Measurements from ENCODE around the gene CA7.

CA7 gene

GRCh38 chr16:66832190-66832589 is 12.0 kb upstream of the CA7 start:
- H3K27me3 ChIP-seq (ENCODE audit: control insufficient read depth, insufficient read depth, low read length) = peaks cover 5% of the 10 kb centered on the region
- H3K4me3 ChIP-seq (ENCODE audit: low read length) = no peak overlapping the region
- H3K4me2 ChIP-seq (ENCODE audit: low read length) = peak overlapping the region; percentile 64
- H3K9me3 ChIP-seq (replicated peaks; ENCODE audit: low read length) = no peaks in the 10 kb centered on the region
- H3K9ac ChIP-seq (ENCODE audit: low read depth, low read length) = no peak overlapping the region
- peaks cover 6% of the 10 kb centered on the region for H3K36me3 ChIP-seq (ENCODE audit: insufficient read depth, low read length)
- peaks cover 22% of the 10 kb centered on the region for H3K4me1 ChIP-seq (ENCODE audit: control insufficient read depth, insufficient read depth, low read length)

GRCh38 chr16:66832661-66833305 is 11.4 kb upstream of the CA7 start:
- Histone ChIP-seq H3K9me3 (replicated peaks; ENCODE audit: low read length) (no peaks in the 10 kb centered on the region), H3K4me2 (ENCODE audit: low read length) (peak overlapping the region; percentile 64), H3K4me1 (ENCODE audit: control insufficient read depth, insufficient read depth, low read length) (peaks cover 22% of the 10 kb centered on the region), H3K27me3 (ENCODE audit: control insufficient read depth, insufficient read depth, low read length) (peaks cover 9% of the 10 kb centered on the region), H3K36me3 (ENCODE audit: insufficient read depth, low read length) (peaks cover 2% of the 10 kb centered on the region), H3K4me3 (ENCODE audit: low read length) (no peak overlapping the region), H3K9ac (ENCODE audit: low read depth, low read length) (no peak overlapping the region)

- peaks cover 17% of the 10 kb centered on the region for H3K27me3 ChIP-seq (ENCODE audit: control insufficient read depth, insufficient read depth, low read length)
- no peaks in the 10 kb centered on the region for H3K9me3 ChIP-seq (replicated peaks; ENCODE audit: low read length)
- H3K9ac ChIP-seq (ENCODE audit: low read depth, low read length) = no peak overlapping the region
- H3K36me3 ChIP-seq (ENCODE audit: insufficient read depth, low read length) = no peaks in the 10 kb centered on the region
- H3K4me2 ChIP-seq (ENCODE audit: low read length) = no peak overlapping the region
- H3K4me1 ChIP-seq (ENCODE audit: control insufficient read depth, insufficient read depth, low read length) = peaks cover 14% of the 10 kb centered on the region
- no peak overlapping the region for H3K4me3 ChIP-seq (ENCODE audit: low read length)
Measured at GRCh38 chr16:66834746-66835145, 9.5 kb upstream of the CA7 start.

DNA sequence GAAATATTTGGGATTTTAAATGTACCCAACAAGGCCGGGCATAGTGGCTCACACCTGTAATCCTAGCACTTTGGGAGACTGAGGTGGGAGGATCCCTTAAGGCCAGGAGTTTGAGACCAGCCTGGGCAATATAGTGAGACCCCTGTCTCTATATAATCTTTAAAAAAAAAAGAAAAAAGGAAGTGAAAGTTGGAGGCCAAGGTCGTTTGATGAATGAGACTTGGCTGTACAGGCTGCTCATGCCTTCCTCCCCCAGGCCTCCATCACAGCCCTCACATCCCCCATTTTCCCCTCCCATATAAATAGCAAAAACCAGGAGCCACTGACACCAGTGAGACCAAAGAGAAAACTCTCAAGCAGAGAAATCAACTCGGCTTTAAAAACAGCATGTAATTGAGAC is 3.3 kb upstream of the CA7 start:
- Histone ChIP-seq H3K36me3 (ENCODE audit: insufficient read depth, low read length) (no peaks in the 10 kb centered on the region), H3K4me1 (ENCODE audit: control insufficient read depth, insufficient read depth, low read length) (peaks cover 20% of the 10 kb centered on the region), H3K27me3 (ENCODE audit: control insufficient read depth, insufficient read depth, low read length) (peaks cover 49% of the 10 kb centered on the region)

DNA sequence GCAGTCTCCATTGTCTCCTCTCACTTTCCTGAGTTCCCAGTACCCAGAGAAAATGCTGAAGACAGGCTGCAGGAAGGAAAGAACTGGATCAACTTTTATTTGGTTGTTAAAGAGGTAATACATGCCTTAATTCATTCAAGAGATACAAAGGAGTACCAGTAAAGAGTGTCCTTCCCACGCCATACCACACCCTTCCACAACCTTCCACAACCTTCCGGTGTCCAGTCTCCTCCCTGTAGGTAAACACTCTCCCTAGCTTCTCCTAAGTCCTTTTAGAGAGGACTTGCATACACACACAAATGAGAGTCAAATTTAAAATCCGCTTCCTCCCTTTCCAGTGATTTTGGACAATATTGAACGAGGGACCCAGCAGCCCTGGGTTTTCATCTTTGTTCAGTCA is 2.8 kb upstream of the CA7 start:
- no peaks in the 10 kb centered on the region for H3K9me3 ChIP-seq (replicated peaks; ENCODE audit: low read length)
- no peak overlapping the region for H3K9ac ChIP-seq (ENCODE audit: low read depth, low read length)
- H3K4me3 ChIP-seq (ENCODE audit: low read length) = no peak overlapping the region
- H3K4me2 ChIP-seq (ENCODE audit: low read length) = no peak overlapping the region
- peaks cover 53% of the 10 kb centered on the region for H3K27me3 ChIP-seq (ENCODE audit: control insufficient read depth, insufficient read depth, low read length)
- H3K36me3 ChIP-seq (ENCODE audit: insufficient read depth, low read length) = no peaks in the 10 kb centered on the region
- peaks cover 20% of the 10 kb centered on the region for H3K4me1 ChIP-seq (ENCODE audit: control insufficient read depth, insufficient read depth, low read length)

More for the DNA sequence above, 3.3 kb upstream of the CA7 start:
- H3K4me2 ChIP-seq (ENCODE audit: low read length) = no peak overlapping the region
- H3K9me3 ChIP-seq (replicated peaks; ENCODE audit: low read length) = no peaks in the 10 kb centered on the region
- no peak overlapping the region for H3K9ac ChIP-seq (ENCODE audit: low read depth, low read length)
- H3K4me3 ChIP-seq (ENCODE audit: low read length) = no peak overlapping the region

DNA sequence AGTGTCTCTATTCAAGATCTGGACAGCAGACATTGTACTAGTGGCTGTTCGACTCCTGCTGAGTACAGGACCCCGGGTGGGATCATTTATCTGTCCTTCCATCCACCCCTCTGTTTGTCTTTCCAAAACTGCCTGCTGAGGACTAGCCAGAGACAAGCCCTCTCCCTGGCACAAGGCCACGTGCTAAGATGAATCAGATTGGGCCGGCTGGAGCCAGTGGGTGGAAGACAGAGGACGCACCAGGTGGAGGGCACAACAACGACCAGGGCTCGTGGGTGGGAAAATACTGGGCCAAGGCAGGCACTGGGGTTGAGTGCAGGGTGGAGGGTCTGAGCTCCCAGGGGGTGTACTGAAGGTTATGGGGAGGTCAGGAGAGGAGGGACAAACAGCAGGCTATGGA is 1.4 kb upstream of the CA7 start:
- peaks cover 63% of the 10 kb centered on the region for H3K27me3 ChIP-seq (ENCODE audit: control insufficient read depth, insufficient read depth, low read length)
- no peaks in the 10 kb centered on the region for H3K36me3 ChIP-seq (ENCODE audit: insufficient read depth, low read length)

GRCh38 chr16:66843191-66843590 is 1.0 kb upstream of the CA7 start:
- Histone ChIP-seq H3K36me3 (ENCODE audit: insufficient read depth, low read length) (no peaks in the 10 kb centered on the region), H3K4me3 (ENCODE audit: low read length) (no peak overlapping the region), H3K9ac (ENCODE audit: low read depth, low read length) (no peak overlapping the region), H3K9me3 (replicated peaks; ENCODE audit: low read length) (no peaks in the 10 kb centered on the region), H3K27me3 (ENCODE audit: control insufficient read depth, insufficient read depth, low read length) (peaks cover 63% of the 10 kb centered on the region), H3K4me2 (ENCODE audit: low read length) (no peak overlapping the region), H3K4me1 (ENCODE audit: control insufficient read depth, insufficient read depth, low read length) (peaks cover 20% of the 10 kb centered on the region)

More for the DNA sequence above, 1.4 kb upstream of the CA7 start:
- Histone ChIP-seq H3K9me3 (replicated peaks; ENCODE audit: low read length) (no peaks in the 10 kb centered on the region), H3K4me2 (ENCODE audit: low read length) (no peak overlapping the region), H3K9ac (ENCODE audit: low read depth, low read length) (no peak overlapping the region), H3K4me3 (ENCODE audit: low read length) (no peak overlapping the region), H3K4me1 (ENCODE audit: control insufficient read depth, insufficient read depth, low read length) (peaks cover 20% of the 10 kb centered on the region)

DNA sequence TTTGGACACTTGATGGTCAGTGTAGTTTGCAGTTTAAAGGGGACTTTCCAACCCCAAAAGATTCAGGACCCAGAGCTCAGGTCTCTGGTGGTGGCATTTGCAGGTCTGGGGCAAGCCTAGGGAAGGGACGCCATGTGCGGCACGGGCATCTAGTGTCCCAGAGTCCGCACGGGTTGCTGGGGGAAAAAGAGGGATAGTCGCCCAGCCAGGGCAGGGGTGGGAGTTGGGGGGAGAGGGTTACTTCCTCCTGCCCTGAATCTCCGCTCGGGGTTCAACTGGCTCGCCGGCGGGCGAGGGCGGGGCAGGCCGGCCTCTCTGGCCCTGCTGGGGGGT is 239 bp upstream of the CA7 start:
- Histone ChIP-seq H3K4me2 (ENCODE audit: low read length) (peak overlapping the region; percentile 79), H3K9me3 (replicated peaks; ENCODE audit: low read length) (no peaks in the 10 kb centered on the region), H3K27me3 (ENCODE audit: control insufficient read depth, insufficient read depth, low read length) (peaks cover 67% of the 10 kb centered on the region), H3K9ac (ENCODE audit: low read depth, low read length) (no peak overlapping the region), H3K36me3 (ENCODE audit: insufficient read depth, low read length) (no peaks in the 10 kb centered on the region), H3K4me3 (ENCODE audit: low read length) (no peak overlapping the region), H3K4me1 (ENCODE audit: control insufficient read depth, insufficient read depth, low read length) (peaks cover 20% of the 10 kb centered on the region)

- no peaks in the 10 kb centered on the region for H3K36me3 ChIP-seq (ENCODE audit: insufficient read depth, low read length)
- peaks cover 65% of the 10 kb centered on the region for H3K27me3 ChIP-seq (ENCODE audit: control insufficient read depth, insufficient read depth, low read length)
- H3K4me1 ChIP-seq (ENCODE audit: control insufficient read depth, insufficient read depth, low read length) = peaks cover 20% of the 10 kb centered on the region
- peak overlapping the region; percentile 79 for H3K4me2 ChIP-seq (ENCODE audit: low read length)
- no peak overlapping the region for H3K9ac ChIP-seq (ENCODE audit: low read depth, low read length)
- no peaks in the 10 kb centered on the region for H3K9me3 ChIP-seq (replicated peaks; ENCODE audit: low read length)
- H3K4me3 ChIP-seq (ENCODE audit: low read length) = peak overlapping the region; percentile 61
Measured at GRCh38 chr16:66845080-66845410, 831 bp downstream of the CA7 start.

DNA sequence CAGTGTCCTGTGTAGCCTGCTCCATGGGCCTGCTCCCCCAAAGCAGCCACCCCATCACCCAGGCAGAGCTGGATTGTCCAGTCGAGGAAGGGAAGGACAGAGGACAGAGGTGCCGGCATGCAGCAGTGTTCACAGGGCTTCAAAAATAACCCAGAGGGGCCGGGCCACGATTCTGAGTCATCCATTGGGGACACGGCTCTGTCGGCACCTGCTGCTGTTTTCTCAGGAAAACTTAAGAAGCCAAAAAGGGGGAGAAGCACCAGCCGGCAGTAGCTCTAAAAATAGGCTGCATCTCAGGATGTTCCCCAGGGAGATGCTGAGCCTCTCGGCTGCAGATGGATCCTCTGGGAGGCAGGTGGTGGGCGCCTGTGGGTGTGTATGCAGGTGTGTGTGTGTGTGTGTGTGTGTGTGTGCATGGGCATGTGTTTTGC is 1.6 kb downstream of the CA7 start:
- no peak overlapping the region for H3K9ac ChIP-seq (ENCODE audit: low read depth, low read length)
- no peak overlapping the region for H3K4me3 ChIP-seq (ENCODE audit: low read length)
- peaks cover 69% of the 10 kb centered on the region for H3K27me3 ChIP-seq (ENCODE audit: control insufficient read depth, insufficient read depth, low read length)
- H3K36me3 ChIP-seq (ENCODE audit: insufficient read depth, low read length) = no peaks in the 10 kb centered on the region
- H3K9me3 ChIP-seq (replicated peaks; ENCODE audit: low read length) = no peaks in the 10 kb centered on the region
- no peak overlapping the region for H3K4me2 ChIP-seq (ENCODE audit: low read length)
- H3K4me1 ChIP-seq (ENCODE audit: control insufficient read depth, insufficient read depth, low read length) = peaks cover 20% of the 10 kb centered on the region

DNA sequence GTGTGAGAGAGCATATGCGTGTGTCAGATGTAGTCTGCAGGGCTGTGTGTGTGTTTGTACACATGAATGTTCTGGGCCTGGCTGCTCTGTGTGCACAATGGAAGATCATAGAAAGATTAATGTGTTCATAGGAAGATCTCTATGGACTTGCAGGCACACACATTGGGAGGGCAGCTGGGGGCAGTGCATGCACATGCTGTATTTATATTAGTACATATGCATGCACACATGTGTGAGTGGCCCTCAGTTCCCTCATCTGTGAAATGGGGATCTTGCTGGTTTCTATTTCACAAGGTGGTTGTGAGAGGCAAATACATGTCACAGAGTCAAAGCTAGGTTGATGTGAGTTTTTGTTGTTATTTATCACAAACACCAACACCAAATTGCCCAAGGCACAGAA is 2.1 kb downstream of the CA7 start:
- Histone ChIP-seq H3K4me1 (ENCODE audit: control insufficient read depth, insufficient read depth, low read length) (peaks cover 20% of the 10 kb centered on the region), H3K9ac (ENCODE audit: low read depth, low read length) (no peak overlapping the region), H3K9me3 (replicated peaks; ENCODE audit: low read length) (no peaks in the 10 kb centered on the region), H3K4me2 (ENCODE audit: low read length) (no peak overlapping the region), H3K27me3 (ENCODE audit: control insufficient read depth, insufficient read depth, low read length) (peaks cover 64% of the 10 kb centered on the region), H3K4me3 (ENCODE audit: low read length) (no peak overlapping the region), H3K36me3 (ENCODE audit: insufficient read depth, low read length) (no peaks in the 10 kb centered on the region)

DNA sequence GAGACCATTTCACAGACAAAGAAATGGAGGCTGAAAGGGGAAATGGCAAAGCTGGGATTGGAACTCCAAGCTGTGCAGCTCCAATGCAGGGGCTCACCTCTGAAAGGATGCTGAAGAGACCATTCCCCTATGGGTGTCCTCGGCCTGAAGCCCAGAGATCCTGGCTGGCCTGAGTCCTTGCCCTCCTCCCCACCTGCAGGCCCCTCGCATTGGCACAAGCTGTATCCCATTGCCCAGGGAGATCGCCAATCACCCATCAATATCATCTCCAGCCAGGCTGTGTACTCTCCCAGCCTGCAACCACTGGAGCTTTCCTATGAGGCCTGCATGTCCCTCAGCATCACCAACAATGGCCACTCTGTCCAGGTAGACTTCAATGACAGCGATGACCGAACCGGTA is 2.6 kb downstream of the CA7 start:
- Histone ChIP-seq H3K9me3 (replicated peaks; ENCODE audit: low read length) (no peaks in the 10 kb centered on the region), H3K27me3 (ENCODE audit: control insufficient read depth, insufficient read depth, low read length) (peaks cover 66% of the 10 kb centered on the region), H3K4me1 (ENCODE audit: control insufficient read depth, insufficient read depth, low read length) (peaks cover 20% of the 10 kb centered on the region), H3K4me2 (ENCODE audit: low read length) (no peak overlapping the region), H3K36me3 (ENCODE audit: insufficient read depth, low read length) (no peaks in the 10 kb centered on the region), H3K4me3 (ENCODE audit: low read length) (no peak overlapping the region), H3K9ac (ENCODE audit: low read depth, low read length) (no peak overlapping the region)
